H1 (cell line): ENCODE results near the gene MPV17. TPM values are rescaled to one million over a fixed set of nuclear protein-coding genes. Genes with fewer than 3 reads are reported as not detected.
A peak's percentile ranks its signal among the peaks of the same experiment; 100 is the strongest.

Source experiments
- ASH2L ChIP-seq: fragments of 200-600, 300-600 bp; sonication (generic); IDR thresholded peaks from one replicate; pipeline ENCODE4 v1.7.1; 2017; ENCODE audit warnings: low read length
- CHD1 ChIP-seq: IDR thresholded peaks from 2 replicates; pipeline ENCODE4 v1.6.1; 2012; ENCODE audit warnings: low read depth, low read length, improper control_type of control experiment
- CHD2 ChIP-seq: IDR thresholded peaks from 2 replicates; pipeline ENCODE4 v1.6.1; 2012; ENCODE audit warnings: low read length, improper control_type of control experiment
- CREB1 ChIP-seq: IDR thresholded peaks from 2 replicates; pipeline ENCODE4 v1.6.1; 2012; ENCODE audit warnings: inconsistent platforms
- CTBP2 ChIP-seq: IDR thresholded peaks from 2 replicates; pipeline ENCODE4 v1.7.0; 2011; ENCODE audit warnings: borderline replicate concordance, mild to moderate bottlenecking, moderate library complexity, mixed read lengths, low read length; ENCODE audit not compliant: insufficient read depth, insufficient read length
- EGR1 ChIP-seq: IDR thresholded peaks from 2 replicates; pipeline ENCODE4 v1.6.1; 2011; ENCODE audit warnings: low read depth, low read length, borderline replicate concordance
- GABPA ChIP-seq: IDR thresholded peaks from 2 replicates; pipeline ENCODE4 v1.6.1; 2011; ENCODE audit warnings: mild to moderate bottlenecking, low read length, moderate library complexity, borderline replicate concordance; ENCODE audit not compliant: insufficient read depth
- HDAC6 ChIP-seq: IDR thresholded peaks from one replicate; pipeline ENCODE4 v1.7.1; 2012; ENCODE audit warnings: low read depth, mild to moderate bottlenecking, inconsistent platforms, low read length, moderate library complexity
- JUND ChIP-seq: IDR thresholded peaks from 2 replicates; pipeline ENCODE4 v1.6.1; 2011; ENCODE audit warnings: mild to moderate bottlenecking, improper control_type of control experiment, low read length
- KDM1A ChIP-seq: fragments of 200-600, 300-600 bp; sonication (generic); IDR thresholded peaks from 2 replicates; pipeline ENCODE4 v1.7.1; 2016; ENCODE audit warnings: mild to moderate bottlenecking, low read length, borderline replicate concordance
- KDM4A ChIP-seq: IDR thresholded peaks from one replicate; pipeline ENCODE4 v1.7.1; 2012; ENCODE audit warnings: low read depth, mild to moderate bottlenecking, moderate library complexity, low read length, inconsistent platforms; ENCODE audit not compliant: severe bottlenecking
- KDM5A ChIP-seq: fragments of 200-600 bp; IDR thresholded peaks from 2 replicates; pipeline ENCODE4 v1.7.1; 2012; ENCODE audit warnings: mild to moderate bottlenecking, low read length, inconsistent platforms, mixed read lengths
- MAFK ChIP-seq: IDR thresholded peaks from 2 replicates; pipeline ENCODE4 v1.6.1; 2012; ENCODE audit warnings: low read depth, mild to moderate bottlenecking, improper control_type of control experiment, low read length
- NANOG ChIP-seq: IDR thresholded peaks from 2 replicates; pipeline ENCODE4 v1.6.1; 2011; ENCODE audit warnings: low read length, low read depth, mild to moderate bottlenecking, inconsistent platforms; ENCODE audit not compliant: insufficient read depth, poor library complexity, severe bottlenecking
- POLR2A ChIP-seq, 2 experiments: IDR thresholded peaks; 1 replicate in 1 of 2; 2 replicates in 1 of 2; pipeline ENCODE4 v1.6.1; 2011; ENCODE audit warnings: low read depth in 2 of 2, low read length in 2 of 2, mild to moderate bottlenecking in 2 of 2; ENCODE audit errors: control extremely low read depth in 1 of 2
- POLR2AphosphoS5 ChIP-seq: IDR thresholded peaks from 2 replicates; pipeline ENCODE4 v1.6.1; 2011; ENCODE audit warnings: low read depth, low read length
- RBBP5 ChIP-seq: IDR thresholded peaks from 2 replicates; pipeline ENCODE4 v1.7.1; 2012; ENCODE audit warnings: low read depth, mild to moderate bottlenecking, inconsistent platforms, low read length, moderate library complexity, borderline replicate concordance
- SAP30 ChIP-seq: fragments of 300-600 bp; sonication (generic); IDR thresholded peaks from 2 replicates; pipeline ENCODE4 v1.7.1; 2012; ENCODE audit warnings: low read length, moderate library complexity, mild to moderate bottlenecking, inconsistent platforms; ENCODE audit not compliant: insufficient read depth, insufficient replicate concordance
- SIX5 ChIP-seq: IDR thresholded peaks from 2 replicates; pipeline ENCODE4 v1.6.1; 2011; ENCODE audit warnings: mild to moderate bottlenecking, low read depth, low read length
- SP1 ChIP-seq: IDR thresholded peaks from 2 replicates; pipeline ENCODE4 v1.6.1; 2011; ENCODE audit warnings: low read depth, low read length
- SRF ChIP-seq: IDR thresholded peaks from 2 replicates; pipeline ENCODE4 v1.6.1; 2011; ENCODE audit warnings: mild to moderate bottlenecking, low read depth, low read length, moderate library complexity
- TAF1 ChIP-seq: IDR thresholded peaks from 2 replicates; pipeline ENCODE4 v1.6.1; 2011; ENCODE audit warnings: mild to moderate bottlenecking, low read depth, low read length
- TAF7 ChIP-seq: optimal IDR thresholded peaks from 2 replicates; pipeline ENCODE3; 2011; ENCODE audit warnings: low read depth, mild to moderate bottlenecking, inconsistent platforms, low read length, moderate library complexity, borderline replicate concordance
- ZNF274 ChIP-seq: IDR thresholded peaks from 2 replicates; pipeline ENCODE4 v1.7.0; 2012; ENCODE audit warnings: low read length, borderline replicate concordance; ENCODE audit errors: extremely low read depth
- polyA plus RNA-seq, 7 experiments: library from polyadenylated mRNA; depleted of rRNA in 3 of 7; stranded (reverse) in 5 of 7; unstranded in 2 of 7; fragments of >200 nt in 5 of 7; fragments of 200-250 nt in 2 of 7; gene quantifications; 1 replicate in 5 of 7; 2 replicates in 1 of 7; 4 replicates in 1 of 7; pipeline versions ENCODE4 v1.2.1 to v1.2.3, GENCODE V29; 2011 to 2013; ENCODE audit warnings: missing spikeins in 2 of 7, mixed read lengths in 2 of 7
- total RNA-seq: library from RNA; stranded (reverse); fragmentation: NEBNext Ultra II Directional; extraction: Animal tissue kit (Norgen Biotek cat#: 25700); gene quantifications from 2 replicates; pipeline ENCODE4 v1.2.1, GENCODE V29; 2021
- TF ChIP-seq, protein P1 (sequence below): IDR thresholded peaks from 2 replicates; pipeline ENCODE4 v1.6.1; 2012; ENCODE audit warnings: inconsistent platforms

Gene MPV17
- total and polyA plus RNA-seq, 2 of the 8 experiments (the other 6 are each of a cell fraction or from before 2014, with no cell fraction given) = 45.2 to 181 TPM

DNA sequence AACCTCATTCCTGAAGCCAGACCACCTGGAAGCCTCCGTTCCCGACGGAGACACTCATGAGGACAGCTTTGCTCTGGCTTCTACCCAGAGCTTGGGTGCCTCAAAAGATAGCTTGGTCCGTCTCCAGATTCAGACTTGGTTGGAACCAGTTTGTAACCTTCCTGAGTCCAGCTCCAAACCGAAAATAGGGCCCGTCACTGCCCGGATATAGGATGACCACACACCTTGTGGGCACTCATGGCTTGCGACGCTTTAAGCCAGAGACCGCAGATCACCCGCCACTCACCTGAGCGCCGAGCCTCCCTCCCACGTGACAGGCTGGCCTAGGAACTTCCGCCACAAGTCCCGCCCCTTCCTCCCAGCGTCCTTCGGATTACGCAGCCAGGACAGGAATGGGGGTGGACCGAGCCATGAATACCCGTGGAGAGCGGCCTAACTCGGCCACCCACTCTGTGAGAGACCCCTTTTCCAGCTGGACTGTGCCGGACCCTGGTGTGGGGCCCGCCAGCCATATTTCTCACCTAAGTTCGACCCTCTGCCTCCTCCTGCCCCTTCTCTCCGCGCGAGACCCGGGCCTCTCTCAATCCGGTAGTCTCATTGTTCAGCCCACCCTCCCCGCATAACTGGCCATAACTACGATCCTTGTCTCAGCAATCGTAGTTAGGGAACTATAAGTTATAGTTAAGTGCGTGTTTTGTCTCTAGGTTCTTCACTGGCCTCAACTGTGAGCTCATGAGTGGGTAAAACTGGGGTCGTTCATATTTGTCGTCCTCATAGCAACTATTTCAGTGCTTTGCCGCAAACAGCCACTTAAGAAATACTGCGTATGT lies at the start of gene MPV17 (continued):
- TF ChIP-seq MAFK (no peak), NANOG (no peak), SP1 (no peak; the same call in 1 of the 2 replicates), KDM4A (peak; percentile 53), CREB1 (peak; percentile 80), JUND (peak; percentile 34; the same call in 1 of the 2 replicates), SRF (no peak), RBBP5 (no peak), CTBP2 (no peak), KDM1A (no peak), POLR2AphosphoS5 (peak; percentile 95), CHD1 (no peak; the same call in 1 of the 2 replicates), TAF1 (peak; percentile 79), CHD2 (peak; percentile 61), HDAC6 (no peak), TAF7 (no peak), EGR1 (no peak), SAP30 (peak; percentile 71), ASH2L (peak; percentile 60), SIX5 (no peak), ZNF274 (no peak), KDM5A (0 out of 2 replicates have a peak, but pooled peaks have one; percentile 25), POLR2A (IDR thresholded peaks at IDR 0.05; ENCODE audit: control extremely low read depth in 1 of 2, low read depth in 2 of 2, low read length in 2 of 2) (peak; percentile 91 to 98), GABPA (peak; percentile 82; the same call in 1 of the 2 replicates)
- TF ChIP-seq, protein P1, sequence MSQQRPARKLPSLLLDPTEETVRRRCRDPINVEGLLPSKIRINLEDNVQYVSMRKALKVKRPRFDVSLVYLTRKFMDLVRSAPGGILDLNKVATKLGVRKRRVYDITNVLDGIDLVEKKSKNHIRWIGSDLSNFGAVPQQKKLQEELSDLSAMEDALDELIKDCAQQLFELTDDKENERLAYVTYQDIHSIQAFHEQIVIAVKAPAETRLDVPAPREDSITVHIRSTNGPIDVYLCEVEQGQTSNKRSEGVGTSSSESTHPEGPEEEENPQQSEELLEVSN = no peak
